ENCODE results near the gene HNF1A.
"Not testable (repeated sequence)": the region's sequence is repeated elsewhere in the genome, so short reads cannot be mapped to it uniquely, and the experiment has no call there.

The HNF1A gene

GRCh38 chr12:121015825-121016766 is 37.8 kb downstream of the HNF1A start, which contains the start of gene C12orf43:
Gene C12orf43 (minus strand): TSS chr12:121016487. CDS start chr12:121016474, 13 bp downstream.
- DNase-seq = peak; percentile 95

DNA sequence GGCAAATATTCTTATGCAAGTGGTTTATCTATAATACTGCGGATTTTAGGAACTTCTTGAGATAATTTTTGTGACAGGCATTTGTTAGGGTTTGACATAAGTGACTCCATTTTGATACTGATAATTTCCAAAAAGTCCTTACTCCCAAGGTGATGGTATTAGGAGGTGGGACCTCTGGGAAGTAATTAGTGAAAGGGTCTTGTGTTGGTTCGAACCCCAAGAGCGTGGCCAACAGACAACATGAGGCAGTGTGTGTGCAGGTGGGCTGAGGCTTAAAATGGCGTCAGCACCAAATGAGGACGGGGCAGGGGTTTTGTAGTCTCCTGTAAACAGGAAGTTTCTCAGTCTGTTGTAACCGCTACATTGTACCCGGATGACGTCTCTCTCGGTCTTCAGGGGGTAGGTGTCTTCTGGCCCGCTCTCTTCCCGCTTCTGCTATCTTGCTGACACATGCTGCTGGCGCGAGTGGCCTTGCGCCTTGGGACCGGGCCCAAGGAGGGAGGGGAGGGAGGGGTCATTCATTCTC is 39.7 kb downstream of the HNF1A start:
- DNase-seq = no peak

GRCh38 chr12:121018860-121019617 is 40.7 kb downstream of the HNF1A start:
- DNase-seq = no peak

DNA sequence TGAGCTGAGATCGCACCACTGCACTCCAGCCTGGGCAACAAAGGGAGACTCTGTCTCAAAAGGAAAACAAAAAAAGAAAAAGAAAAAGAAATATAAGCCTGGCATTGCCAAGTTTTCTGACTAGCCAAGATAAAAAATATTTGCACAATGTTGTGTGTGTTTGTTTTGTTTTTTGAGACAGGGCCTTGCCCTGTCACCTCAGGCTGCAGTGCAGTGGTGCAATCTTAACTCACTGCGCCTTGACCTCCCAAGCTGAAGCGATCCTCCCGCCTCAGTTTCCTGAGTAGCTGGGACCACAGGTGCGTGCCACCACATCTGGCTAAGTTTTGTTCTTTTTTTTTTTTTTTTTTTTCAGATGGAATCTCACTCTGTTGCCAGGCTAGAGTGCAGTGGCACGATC is 43.4 kb downstream of the HNF1A start:
- no peak for DNase-seq

DNA sequence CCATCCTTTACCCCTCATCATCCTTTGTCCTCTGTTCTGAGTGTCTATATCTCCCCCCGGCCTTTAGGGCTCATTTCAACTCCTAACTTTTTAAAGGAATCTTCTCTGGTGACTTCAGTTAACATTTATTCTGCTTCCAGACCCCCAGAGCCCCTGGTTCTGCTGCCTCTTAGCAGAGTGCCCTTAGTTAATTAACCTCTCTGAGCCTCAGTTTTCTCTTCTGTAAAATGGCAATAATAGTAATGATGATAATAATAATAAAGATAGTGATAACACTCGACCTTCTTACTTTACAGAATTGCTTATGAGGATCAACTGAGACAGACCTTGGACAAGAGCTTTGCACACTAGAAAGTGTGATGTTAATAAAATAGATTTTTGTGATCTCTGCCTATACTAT is 44.4 kb downstream of the HNF1A start:
- no peak for DNase-seq

DNA sequence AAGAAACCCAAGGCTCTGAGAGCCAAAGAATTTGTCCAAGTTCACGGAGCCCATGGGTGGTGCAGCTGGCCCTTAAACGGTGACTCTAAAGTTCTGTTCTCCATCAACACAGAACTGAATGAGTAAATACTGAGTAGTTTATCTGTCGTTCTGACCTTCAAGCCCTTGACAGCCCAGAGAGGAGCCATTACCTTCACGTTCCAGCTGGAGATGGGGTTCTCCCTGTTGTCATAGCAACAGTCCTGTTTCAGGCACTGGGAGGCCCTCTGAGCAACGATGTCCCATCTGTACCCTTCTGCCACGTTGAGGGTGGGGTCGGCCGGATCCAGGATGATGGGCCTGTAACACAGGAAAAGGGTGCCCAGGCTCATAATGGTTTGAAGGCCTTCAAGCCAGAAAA is 45.5 kb downstream of the HNF1A start:
- no peak for DNase-seq

GRCh38 chr12:121025442-121026226 is 47.3 kb downstream of the HNF1A start:
- DNase-seq = no peak

GRCh38 chr12:121026274-121027045 is 48.1 kb downstream of the HNF1A start:
- DNase-seq = no peak

DNA sequence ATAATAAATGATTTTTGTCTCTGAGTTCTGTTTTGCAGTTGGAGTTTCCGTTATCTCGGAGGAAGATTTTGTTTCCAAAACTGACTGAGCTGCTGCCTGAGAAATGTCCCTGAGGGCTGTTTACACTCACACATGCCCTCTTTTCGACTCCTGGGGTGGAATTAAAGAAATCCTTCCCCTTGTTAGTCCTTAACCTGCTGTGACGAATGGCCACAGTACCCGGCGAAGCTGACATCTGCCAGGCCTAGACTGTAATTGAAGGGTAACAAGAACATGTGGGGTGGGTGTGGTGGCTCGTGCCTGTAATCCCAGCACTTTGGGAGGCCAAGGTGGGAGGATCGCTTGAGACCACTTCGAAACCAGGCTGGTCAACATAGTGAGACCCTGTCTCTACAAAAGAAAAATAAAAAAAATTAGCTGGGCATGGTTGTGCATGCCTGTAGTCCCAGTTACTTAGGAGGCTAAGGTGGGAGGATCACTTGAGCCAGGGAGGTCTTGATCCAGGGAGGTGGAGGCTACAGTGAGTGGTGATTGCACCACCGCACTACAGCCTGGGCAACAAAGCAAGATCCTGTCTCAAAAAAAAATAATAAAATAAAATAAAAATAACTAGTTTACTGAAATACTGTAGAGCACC is 52.4 kb downstream of the HNF1A start:
- DNase-seq = no peak

- no peak for DNase-seq
Measured at GRCh38 chr12:121033625-121034349, 55.4 kb downstream of the HNF1A start.

GRCh38 chr12:121034616-121035305 is 56.4 kb downstream of the HNF1A start:
- DNase-seq = no peak

- no peak for DNase-seq
Measured at GRCh38 chr12:121036810-121037326, 58.5 kb downstream of the HNF1A start.

GRCh38 chr12:121038861-121039668 is 60.7 kb downstream of the HNF1A start, which contains the start of gene OASL:
Gene OASL (minus strand): TSS chr12:121039246. CDS start chr12:121038971, 275 bp downstream.
- DNase-seq = no peak

DNA sequence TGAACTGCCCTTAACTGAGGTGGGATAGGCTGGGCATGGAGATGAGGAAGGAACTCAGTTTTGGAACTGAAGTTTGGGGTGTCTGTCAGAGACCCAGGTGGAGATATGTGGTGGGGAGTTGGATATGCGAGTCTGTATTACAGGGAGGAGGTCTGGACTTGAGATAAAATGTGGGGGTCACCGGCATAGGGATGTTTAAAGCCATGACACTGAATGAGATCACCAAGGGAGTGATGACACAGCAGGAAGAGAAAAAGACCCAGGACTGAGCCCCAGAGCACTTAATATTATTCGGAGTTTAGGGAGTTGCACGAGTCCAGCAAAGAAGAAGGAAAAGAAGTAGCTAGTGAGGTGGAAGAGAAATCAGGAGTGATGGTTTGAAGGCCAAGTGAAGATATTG is 64.7 kb downstream of the HNF1A start:
- no peak for DNase-seq

GRCh38 chr12:121047400-121047799 is 69.1 kb downstream of the HNF1A start:
- DNase-seq = not testable (repeated sequence)

DNA sequence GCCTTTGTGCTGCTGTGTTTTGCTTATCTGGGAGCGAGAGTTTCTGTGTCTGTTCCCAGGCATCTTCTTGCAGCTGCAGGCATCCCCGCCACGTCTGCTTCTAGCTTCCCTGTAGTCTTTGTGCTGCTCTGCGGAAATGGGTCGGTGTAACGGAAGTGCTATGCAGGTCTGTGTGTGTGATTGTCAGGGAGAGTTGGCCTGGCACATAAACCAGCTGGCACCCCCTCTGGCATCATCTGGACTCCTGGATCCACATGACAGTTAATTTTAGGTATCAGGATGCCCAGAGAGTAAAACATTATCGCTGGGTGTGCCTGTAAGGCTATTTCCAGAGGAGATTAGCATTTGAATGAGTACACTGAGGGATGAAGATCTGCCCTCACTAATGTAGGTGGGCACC is 70.1 kb downstream of the HNF1A start:
- DNase-seq = no peak

GRCh38 chr12:121050725-121051124 is 72.4 kb downstream of the HNF1A start:
- no peak for DNase-seq

Measured in DMS79 treated with DMSO at 0.1 percent for 48 hours (cell line).